HG03066 (cell line): ENCODE results near the gene GCN1.
A peak's percentile ranks its signal among the peaks of the same experiment; 100 is the strongest.

ENCODE experiments used
- ATAC-seq: cut with Tn5 transposase; IDR thresholded peaks from one replicate; pipeline ENCODE4 v1.9.1; 2021; ENCODE audit warnings: low read depth; ENCODE audit not compliant: unreplicated experiment

Gene GCN1

DNA sequence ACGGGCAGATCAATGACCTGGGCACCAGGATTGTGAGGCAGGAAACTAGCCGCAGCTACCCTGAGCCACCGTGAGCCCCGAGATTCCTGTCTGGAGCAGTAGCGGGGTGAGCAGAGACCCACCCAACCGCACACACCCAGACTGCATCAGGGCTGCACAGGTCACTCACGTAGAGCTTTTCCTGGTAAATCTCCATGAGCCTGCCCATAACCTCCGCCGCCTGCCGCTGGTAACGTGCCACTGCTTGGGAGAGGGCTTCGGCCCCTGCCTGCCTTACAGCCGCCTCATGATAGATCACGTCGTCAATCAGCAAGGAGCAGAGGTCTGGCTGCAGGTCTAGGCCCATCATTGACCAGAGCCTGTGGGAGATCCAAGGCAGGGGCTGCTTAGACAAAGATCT is 39.4 kb downstream of the GCN1 start:
- ATAC-seq, result no peak

DNA sequence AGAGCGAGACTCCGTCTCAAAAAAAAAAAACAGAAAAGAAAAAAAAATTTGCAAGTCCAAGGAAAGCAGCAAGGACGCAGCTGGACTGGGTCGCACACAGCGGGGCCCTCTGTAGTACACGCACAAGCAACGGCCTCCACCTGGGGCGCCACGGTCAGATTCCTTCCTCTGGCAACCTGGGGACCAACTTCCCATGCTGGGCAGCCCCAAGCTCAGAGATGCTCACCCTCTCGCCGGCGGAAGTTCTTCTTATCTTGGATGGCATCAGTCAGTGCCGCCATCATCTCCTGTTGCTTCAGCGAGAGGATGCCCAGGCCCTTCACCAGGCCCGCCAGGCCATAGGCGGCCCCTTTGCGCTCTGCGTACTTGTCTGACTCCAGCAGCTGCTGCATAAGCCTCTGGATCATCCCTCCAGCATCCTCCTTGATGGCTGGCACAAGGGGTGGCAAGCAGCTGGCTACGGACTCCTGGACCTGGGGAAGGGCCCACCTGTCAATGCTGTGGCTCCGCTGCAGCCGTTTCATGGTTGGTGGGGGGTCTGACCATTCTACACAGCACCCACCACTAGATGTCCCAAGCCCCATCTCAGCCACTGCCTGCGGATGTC is 43.5 kb downstream of the GCN1 start:
- ATAC-seq, result no peak

DNA sequence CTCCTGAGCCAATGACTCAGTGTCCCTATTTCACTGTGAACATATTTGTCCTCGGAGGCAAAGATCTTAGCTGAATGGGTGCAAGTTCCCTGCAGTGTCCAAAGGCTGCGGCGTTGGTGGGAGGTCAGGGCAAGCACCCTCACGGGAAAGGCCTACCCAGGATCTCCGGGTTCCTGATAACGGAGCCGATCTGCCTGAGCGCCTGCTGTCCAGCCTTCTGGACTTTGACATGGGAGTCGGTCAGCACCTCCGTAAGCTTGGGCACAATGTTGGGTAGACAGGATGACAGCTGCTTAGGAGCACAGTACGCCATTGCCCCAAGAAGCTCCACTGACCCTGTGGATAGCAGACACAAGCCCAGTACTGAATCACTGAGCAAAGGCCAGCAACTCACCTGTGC is 46.5 kb downstream of the GCN1 start:
- no peak for ATAC-seq

DNA sequence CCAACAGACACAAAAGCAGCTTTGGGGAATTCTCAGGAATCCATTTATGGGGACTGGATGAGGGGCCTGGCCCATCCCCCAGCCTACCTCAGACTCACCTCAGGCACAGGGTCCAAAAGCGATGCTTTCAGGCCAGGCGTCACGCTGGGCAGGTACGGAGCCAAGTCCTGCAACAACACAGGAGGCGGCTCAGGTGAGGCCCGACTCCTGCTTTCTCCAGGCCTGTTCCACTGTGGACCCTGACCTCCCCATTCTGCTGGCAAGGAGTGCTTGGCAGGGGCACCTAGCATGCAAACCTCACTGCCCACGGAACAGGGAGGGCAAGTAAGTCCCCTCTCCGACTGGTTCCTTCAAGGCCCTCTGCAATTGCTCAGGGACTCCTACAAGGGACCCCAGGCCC is 49.4 kb downstream of the GCN1 start:
- no peak for ATAC-seq

DNA sequence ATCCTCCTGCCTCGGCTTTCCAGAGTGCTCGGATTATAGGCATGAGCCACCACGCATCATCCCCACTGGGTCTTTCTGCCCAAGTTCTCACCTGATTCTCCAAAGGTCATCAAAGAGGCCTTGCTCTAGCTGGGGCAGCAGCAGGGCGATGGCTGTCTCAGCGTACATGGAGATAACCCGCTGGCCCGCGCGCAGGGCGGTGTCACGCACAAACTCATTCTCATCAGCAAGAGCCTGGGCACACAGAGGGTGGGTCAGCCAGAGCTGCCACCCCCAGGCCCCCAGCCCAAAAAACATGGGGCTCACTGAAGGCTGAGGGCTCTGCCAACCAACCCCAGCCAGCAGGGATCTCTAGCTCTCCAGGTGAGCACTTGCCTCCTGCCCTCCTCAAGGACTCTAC is 50.3 kb downstream of the GCN1 start:
- ATAC-seq, result no peak

DNA sequence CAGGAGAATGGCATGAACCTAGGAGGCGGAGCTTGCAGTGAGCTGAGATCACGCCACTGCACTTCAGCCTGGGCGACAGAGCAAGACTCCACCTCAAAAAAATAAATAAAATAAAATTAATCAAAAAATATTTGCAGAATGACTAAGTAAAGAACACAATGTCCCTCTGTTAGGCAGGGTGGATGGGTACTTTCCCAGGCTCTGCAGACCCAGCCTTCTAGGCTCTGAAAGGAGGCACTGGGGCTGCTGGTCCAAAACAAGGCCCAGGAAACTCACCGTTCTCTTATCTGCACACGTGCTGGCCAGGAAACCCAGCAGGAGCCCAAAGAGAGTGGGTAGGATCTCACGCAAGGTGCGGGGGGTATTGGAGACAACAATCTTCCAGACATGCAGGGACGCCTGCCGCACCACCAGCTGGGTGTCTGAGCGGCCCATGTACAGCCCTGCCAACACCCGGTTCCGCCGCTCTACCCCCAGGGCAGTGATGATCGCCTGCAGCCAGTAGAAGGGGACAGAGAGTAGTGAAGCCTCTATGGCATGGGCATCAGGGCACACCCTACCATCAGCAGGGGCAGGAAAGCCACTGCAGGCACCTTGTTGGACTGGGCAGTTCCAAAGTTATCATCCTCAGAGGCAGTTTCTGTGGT is 52.2 kb downstream of the GCN1 start:
- no peak for ATAC-seq

DNA sequence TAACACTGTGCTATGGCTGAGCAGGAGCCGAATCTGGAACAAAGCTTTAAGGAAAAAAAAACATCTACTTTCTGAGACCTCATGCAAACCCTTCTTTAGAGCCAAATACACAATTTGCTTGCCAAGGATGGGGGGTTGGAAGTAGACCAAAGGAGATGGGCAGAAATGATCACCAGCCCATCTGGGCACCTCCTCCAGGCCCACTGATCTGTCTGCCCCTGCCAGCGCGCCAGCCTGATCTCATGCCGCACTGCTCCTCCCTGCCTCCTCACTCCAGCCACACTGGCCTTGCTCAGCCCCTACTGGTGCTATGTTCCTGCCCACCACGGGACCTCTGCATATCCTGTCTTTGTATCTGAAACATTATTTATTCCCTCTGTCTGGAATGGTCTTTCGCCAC is 53.2 kb downstream of the GCN1 start:
- no peak for ATAC-seq

DNA sequence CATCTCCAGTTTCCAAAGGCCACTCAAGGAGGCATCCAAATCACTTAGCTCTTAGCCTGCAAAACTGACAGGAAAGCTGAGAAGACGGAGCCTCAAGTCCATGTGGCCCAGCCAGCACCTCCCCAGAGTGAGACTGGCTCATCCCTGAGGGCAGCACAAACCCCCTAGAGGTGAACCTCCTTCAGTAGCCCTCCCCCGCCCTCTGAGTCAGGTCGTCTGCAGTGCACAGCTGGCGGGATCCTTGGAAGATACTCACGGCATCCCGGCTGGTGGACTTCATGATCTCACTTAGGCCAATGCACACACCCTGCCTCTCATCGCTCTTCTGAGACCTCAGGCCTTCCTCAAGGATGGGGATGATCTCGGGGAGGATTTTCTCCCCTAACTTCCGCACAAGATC is 53.9 kb downstream of the GCN1 start:
- ATAC-seq, result no peak

DNA sequence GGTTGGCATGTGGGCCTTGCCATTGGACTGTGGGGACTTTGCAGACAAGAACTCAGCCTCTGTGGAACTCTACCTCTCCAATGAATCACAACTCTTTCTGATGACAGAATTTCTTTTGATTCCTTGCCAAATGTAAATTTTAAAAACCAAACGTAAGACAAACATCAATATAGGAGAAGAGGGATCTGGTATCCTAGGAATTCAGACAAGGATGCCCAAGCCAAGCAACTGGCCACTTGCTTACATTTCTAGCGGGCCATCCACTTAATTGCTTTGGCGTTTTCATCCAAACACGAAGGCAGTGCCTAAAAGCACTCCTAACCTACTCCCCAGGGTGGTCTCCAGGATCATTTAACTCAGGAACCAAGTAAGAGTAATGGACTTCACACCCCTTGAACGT is 54.6 kb downstream of the GCN1 start:
- ATAC-seq, result no peak

DNA sequence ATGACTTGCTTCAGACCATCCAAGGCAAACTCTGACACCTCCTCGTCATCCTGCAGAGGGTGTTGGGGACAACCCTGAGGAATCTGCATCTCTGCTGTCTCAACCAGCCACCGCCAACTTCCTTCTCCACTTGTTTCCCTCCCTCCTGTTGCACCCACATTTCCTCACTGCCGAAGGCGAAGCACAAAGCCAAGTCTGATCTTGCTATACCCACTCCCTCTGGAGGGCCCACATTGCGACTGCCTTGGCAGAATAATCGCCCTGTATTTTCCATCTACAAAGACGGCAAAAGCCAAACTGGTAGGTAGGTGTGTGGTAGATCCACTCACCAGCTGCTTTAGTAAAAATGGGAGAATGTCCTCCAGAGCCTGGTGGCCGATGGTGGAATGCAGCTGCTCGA is 56.1 kb downstream of the GCN1 start:
- ATAC-seq, result no peak

DNA sequence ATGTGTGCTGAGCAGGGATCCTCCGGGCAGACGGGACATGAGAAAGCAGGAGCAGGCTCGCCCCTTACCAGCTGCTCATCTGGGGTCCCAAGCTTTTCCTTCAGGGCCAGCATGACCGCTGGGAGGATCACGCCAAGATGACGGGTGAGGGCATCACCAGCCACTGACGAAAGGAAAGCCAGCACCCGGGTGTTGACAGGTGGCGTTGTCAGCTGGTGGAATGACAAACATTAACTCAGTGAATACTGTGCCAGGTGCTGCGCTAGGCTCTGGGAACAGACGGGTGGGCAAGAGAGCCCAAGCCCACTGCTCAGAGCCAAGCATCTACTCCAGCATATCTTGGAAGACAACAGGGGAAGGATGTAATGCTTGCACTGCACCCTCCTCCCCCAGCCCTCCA is 56.7 kb downstream of the GCN1 start:
- no peak for ATAC-seq

DNA sequence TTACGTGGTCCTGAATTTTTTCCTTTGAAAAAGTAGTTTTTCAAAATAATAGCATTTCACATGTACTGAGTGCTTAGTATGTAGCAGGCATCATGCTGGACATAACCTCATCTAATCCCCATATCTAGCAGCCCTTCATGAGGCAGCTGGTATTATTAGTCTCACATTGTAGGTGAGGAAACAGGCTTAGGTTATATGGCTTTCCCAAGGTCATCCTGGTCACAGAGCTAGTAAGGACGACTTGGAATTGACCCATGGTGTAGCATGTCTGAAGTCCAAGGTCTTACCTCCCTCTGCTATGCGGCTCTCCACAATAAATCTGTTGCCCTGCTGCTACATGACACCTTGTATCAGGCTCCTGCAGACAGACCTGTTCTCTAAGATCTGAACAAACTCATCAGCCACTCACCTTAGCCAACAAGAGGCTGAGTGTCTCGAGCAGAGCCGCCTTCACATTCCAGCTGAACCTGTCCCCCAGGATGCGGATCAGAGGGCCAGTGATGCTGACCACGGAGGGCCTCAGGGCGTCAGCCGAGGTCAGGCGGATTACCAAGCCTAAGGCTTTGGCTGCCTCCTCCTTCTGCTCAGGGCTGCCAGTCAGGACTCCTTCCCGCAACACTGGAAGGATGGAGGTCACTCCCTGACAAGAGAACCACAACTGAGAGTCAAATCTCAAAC is 58.3 kb downstream of the GCN1 start:
- no peak for ATAC-seq

DNA sequence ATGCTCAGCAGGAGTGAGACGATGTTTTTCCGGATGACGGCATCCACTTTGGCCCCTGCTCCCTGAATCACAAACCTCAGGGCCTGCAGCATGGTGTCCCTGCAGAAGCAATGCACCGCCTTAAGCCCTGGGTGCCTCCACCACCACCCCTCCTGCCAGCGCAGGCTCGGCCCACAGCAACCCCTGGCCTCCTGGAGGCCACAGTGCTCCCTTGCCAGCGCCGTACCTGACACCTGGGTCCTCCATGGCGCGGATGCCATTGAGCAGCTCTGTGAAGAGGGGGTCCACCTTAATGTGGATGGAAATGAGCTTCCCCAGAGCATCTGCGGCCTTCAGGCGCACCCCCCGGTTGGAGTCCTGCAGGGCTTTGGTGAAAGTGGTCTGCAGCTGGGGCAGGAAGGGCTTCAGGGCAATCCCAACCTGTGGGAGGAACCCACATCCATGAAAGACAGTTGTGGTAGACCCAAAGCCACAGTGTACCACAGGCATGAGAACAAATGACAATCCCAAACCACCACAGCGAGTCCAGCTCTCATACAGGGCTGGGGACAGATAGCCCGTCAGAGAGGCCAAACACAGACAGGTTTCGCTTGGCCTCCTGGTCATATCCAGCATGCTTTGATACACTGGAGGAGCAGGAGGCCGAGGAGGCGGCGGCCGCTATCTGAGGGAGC is 60.1 kb downstream of the GCN1 start:
- no peak for ATAC-seq

DNA sequence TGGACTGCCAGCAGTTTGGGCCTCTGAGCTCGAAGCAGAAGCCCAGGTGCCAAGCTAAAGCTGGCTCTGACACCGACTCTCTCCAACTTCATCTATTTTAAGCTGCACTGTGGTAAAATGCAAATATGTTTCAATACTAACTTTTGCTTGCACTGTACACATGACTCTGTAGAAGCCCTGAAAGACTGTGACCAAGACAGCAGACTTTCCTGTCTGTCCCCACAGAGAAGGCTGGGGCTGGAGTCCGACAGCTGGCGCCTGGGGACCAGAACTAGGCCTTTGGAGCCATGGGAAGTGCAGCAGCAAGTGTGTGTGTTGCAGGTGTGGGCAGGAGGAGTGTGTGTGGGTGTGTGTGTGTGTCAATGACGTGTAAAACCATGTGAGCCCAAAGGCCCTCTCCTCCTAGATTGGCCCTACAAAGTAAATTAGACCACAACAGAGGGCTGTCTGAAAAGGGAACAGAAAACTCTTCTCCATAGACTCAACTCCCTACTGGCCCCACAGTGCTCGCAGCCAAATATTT is 61.6 kb downstream of the GCN1 start:
- ATAC-seq, result peak; percentile 92

DNA sequence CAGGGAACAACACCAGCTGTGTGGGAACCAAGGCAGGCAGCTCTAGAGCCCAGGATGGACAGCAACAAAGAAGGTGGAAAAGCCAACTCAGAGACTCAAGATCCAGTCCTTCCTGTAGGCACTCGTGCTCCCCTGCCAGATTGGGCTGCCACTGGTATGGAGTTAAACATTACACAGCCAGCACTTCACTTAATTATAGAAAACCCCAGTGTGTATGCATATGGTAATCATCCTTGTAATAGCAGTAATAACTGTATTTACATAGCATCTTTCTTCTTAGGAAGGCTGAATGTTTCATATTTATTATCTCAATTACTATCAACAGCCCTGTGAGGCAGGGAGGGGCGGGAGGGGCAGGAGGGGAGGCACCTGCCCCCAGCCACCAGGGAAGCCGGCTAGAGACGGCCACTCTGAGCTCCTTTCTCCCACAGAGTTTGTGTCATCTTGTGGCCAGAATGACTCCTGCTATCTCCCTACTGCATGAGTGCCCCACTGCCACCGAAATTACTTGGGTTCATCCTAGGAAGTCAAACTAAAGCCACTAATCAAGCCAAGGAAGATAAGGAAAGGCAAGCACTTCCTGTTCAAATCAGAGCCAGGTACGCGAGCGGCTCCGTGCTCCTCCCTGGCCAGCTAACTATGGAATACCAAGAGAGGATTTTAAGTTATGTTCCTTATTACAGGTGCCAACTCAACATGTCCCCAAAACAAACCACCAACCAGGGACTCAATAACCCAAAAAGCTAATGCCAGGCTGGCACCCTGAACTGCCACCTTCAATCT is 62.3 kb downstream of the GCN1 start:
- no peak for ATAC-seq

DNA sequence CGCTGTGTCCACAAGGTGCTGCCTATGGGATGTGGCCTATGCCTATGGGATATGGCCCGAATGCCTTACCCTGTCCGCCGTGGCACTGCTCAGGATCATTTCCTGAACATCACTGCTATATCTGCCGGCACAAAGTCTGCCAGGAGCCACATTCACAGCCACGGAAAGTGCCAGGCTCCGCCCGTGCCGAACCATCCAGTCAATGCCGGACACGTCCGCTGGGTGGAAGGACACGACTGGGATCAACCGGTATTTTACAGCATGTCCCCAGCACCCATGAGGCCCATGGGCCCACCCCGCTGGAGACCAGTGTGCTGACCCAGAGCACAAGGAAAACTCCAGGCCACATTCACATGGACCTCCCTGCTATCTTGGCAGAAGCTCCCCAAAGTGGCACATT is 63.4 kb downstream of the GCN1 start:
- no peak for ATAC-seq

DNA sequence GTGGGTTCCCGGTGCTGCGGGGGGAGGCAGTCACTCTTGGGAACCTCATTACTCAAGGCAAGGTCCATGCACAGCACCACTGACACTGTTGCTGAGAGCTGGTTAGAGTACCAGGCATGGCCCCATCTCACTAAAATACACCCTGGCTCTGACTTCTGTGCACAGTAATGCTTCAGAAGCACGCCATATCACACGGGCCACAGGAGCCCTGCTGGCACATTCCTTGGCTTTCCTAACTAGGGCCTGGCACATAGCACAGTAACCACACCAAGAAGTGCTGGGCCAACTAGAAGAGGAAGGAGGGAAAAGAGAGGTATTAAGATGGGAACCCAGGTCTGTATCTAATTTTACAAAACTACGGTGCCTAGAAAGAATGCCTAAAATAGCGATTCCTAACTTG is 64.5 kb downstream of the GCN1 start:
- no peak for ATAC-seq

DNA sequence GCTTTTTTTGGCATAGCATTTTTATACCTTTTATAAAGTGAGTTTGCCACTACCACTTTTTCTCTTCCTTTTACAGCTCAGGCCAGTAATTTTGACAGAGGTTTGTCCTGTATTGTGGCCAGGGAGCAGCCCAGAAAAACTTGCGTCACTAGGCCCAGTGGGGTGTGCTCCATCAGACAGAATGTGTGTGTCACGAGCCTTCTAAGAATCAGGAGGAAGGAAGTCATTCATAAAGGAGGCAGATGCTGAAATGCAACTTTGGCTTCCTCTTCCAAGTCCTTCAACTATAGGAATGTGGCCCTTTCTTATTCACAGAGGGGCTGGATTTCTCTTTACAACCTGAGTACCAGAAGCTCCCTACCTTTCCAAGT is 67.9 kb downstream of the GCN1 start:
- ATAC-seq, result no peak

DNA sequence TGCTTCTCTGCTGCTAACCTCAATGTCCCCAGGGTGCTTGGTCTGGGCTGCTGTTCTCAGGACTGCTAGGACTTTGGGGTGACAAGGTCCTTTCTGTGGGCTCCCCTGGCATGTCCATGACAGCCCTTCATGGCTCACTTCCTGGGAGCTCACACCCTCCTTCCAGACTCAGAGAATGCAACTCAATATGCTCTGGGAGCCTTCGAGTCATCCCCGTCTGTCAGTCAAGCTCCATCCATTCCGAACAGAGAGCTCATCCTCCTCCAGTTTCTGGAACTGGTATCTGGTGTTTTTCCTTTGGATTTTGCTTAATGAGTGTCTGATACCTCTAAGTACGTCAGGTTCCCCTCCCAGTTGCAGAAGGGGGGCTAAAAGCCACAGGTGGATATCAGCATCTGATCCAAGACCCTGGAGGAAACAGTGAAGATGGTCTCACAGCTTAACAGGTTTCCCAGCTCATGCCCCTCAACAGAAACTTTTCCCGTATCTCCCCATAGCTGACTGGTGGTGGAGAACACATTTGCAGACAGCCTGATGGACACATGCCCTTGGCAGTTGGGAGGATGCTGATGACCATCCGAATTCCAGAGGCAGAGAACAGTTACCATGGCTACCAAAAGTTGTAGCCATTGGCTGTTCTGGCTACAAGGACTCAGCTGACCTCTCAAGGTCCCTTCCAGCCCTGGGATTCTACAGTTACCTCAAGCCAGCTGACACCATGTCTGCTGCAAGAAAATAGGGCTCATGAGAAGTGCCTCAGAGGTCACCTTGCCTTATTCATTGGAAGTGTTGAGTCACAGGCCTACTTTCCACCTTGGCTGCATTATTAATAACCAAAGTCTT is 68.5 kb downstream of the GCN1 start:
- no peak for ATAC-seq

DNA sequence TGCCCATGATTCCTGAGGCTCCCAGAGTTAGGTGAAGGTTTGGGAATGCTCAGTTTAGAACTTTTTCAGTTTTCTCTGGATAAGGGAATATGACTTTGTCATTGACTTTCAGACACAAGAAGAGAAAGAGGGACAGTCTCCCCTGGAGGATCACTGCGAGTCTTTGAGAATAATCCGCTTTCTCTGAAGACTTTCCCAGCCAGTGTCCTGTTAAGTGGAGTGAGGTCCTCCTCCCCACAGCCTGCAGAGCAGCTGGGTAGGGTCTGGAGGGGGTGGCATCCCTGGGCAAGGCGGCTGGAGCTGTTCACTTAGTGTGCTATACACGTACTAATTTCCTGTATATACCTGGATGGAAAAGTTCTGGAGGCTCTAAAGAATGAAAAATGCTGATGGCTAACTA is 69.5 kb downstream of the GCN1 start:
- no peak for ATAC-seq
